ENCODE results near the gene ABHD1.

Gene ABHD1

GRCh38 chr2:27086724-27087593 is 36.7 kb upstream of the ABHD1 start, which contains the start of gene KHK:
Gene KHK, plus strand, starts transcription at chr2:27086772. Its CDS starts 488 bp downstream, at chr2:27087260.
- DNase-seq (ENCODE audit: low read depth), result no peak

DNA sequence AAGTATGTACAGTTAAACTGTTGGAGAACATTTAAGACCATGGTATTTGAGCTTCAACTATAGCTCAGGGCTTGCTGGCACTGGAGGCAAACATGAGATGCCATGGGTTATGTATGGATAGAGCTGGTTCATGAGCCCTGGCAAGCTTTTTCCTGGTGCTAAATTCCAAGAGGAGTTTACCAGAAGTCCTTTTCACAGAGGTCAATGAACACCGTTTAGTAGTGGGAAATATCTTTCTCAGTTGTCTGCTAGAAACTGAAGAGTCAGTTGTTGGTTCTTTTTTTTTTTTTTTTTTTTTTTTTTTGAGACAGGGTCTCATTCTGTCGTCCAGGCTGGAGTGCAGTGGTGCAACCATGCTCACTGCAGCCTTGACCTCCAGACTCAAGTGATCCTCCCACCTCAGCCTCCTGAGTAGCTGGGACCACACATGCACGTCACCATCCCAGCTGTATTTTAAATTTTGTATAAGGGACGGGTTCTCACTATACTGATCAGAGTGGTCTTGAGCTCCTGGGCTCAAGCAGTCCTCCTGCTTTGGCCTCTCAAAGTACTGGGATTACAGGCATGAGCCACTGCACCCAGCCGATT is 35.7 kb upstream of the ABHD1 start:
- no peak for DNase-seq (ENCODE audit: low read depth)

DNA sequence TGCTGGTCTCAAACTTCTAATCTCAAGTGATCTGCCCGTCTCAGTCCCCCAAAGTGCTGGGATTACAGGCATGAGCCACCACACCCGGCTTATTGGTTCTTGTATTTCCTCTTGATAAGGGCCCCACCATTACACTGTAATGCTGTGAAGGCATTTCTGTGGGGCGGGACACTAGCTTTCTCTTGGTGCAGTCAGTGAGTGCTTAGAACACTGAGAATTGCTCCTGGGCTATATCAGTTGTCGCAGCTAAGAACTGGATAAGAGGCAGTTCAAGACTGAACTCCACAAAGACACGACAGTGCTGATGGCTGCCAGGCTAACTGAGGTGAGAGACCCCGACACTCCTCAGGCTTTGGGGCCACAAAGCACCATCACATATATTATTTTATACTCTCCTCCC is 35.0 kb upstream of the ABHD1 start:
- no peak for DNase-seq (ENCODE audit: low read depth)

GRCh38 chr2:27089111-27089954 is 34.3 kb upstream of the ABHD1 start:
- no peak for DNase-seq (ENCODE audit: low read depth)

GRCh38 chr2:27091746-27092695 is 31.6 kb upstream of the ABHD1 start:
- no peak for DNase-seq (ENCODE audit: low read depth)

GRCh38 chr2:27092696-27093429 is 30.8 kb upstream of the ABHD1 start:
- no peak for DNase-seq (ENCODE audit: low read depth)

DNA sequence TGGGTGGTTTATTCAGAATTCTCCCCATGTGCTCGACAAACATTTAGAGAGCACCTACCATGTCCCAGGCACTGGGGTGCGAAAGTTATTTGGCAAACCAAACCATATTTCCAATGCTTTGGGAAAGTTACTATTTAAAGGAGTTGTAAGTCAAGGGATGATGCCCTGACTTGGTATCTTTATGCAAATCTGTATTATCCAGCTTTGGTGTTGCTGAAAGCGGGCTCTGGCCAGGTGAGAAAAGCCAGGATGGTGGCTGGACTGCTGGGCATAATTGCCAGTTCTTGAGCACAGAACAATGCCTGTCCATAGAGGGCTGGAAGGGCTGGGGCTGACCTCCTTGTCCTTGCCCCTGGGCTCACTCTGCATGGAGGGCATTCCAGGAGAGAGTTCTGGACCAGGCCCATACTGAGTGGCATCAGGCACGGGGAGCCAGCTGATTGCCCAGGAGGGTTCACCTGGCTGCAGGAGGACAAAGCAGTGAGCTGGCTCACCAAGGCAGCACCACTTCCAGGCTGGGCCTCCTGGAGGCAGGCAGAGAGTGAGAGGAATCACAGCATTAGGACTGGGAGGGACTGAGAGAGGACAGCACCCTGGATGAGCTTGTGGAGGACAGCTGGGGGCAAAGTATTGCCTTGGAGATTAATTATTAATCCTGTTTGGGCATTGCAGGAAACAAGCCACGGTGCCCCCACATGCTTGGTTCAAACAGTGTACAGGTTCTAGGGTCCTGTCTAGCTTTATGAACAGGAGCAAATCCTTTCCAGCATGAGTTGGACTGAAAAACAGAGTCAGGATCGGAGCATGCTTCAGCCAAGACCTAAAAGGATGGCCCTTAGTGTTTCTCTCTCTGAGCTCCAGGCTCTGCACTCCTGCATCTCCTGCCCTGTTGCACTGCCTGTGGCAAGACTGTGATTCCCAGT is 29.9 kb upstream of the ABHD1 start:
- no peak for DNase-seq (ENCODE audit: low read depth)

DNA sequence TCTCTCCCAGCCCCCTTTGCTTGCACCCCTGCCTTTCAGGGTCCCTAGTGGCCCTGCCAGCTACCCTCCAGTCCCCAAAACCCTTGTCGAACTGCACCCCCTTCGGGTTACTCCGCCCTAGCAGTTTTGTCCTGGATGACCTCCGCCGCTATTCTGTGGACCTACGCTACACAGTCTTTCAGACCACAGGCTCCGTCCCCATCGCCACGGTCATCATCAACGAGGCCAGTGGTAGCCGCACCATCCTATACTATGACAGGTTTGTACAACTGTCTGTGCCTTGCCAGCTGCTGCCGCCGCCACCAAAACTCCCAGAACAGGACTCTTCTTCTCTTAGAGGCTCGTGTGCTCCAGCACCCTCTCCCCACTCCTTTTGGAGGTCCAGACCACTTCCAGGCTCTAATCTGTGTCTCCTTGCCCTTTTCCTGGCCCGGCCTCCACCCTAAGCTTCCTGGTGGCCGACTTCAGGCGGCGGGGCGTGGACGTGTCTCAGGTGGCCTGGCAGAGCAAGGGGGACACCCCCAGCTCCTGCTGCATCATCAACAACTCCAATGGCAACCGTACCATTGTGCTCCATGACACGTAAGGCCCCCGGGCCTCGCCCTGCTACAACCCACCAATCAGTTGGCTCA is 29.1 kb upstream of the ABHD1 start:
- no peak for DNase-seq (ENCODE audit: low read depth)

DNA sequence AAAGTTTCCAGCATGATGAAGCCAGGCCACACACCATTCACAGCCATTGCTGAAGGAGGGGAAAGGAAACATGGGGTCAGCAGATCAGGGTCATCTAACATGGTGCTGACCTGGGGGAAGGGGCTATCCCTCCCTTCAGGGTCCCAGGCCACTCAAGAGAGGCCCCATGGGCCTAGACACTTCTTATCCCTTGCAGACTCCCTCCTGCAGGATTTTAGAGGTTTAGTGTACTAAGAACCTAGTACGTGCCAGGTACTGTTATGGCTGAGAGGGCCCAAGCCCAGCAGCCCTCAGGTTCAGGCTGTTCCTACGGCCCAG is 28.2 kb upstream of the ABHD1 start:
- no peak for DNase-seq (ENCODE audit: low read depth)

DNA sequence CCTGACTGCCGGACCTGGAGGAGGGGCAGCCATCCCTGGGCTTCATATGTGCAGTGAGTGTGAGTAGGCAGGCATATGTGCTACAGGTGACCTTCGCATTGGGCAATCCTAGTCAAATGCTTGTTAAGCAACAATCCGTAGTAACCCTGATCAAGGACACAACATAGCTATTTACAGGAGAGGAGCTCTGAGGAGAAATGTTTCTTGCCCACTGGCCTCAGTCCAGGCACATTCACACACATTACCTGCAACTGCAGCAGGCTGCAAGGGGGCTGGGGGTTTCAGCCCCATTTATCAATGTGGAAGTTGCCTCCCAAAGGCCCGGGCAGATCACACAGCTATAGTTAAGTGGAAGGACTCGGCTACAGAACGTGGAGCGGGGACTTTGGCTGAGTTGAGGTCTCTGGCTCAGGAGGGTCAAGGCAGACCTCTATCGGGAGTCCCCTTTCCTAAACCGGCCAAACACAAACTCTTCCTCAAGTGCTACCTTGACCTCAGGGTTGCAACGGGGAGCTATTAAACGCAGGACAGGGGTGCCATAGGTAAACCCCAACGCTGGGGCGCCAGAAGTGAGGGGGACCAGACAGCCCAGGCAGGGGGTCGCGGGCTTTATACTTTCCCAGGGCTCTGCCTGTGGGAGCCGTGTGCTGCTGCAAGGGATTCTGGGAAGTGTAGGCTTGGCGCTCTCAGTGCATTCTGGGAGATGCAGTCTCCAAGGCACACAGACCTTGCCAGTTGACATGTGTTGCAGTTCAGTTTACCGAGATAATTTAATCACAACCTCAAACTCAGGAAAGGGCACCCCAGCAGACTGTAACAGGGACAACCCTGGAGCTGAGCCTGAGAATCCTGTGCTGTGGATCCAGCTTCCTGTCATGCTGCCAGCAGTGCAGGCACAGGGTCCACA is 27.6 kb upstream of the ABHD1 start:
- no peak for DNase-seq (ENCODE audit: low read depth)

- DNase-seq (ENCODE audit: low read depth), result no peak
These were observed 26.8 kb upstream of the ABHD1 start for GRCh38 chr2:27096748-27097297.

DNA sequence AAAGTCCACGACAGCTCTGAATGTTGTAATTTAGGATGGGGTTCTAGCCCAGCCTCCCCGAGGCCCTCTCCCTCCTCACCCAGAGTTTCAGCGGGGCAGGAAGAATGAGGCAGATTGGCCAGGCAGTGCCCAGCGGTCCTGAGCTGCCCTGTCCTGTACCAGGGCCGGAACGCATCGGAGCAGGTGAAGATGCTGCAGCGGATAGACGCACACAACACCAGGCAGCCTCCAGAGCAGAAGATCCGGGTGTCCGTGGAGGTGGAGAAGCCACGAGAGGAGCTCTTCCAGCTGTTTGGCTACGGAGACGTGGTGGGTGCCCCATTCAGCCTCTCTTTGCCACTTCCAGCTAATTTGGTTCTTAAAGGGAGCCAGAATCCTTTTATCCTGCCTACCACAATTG is 26.3 kb upstream of the ABHD1 start:
- DNase-seq (ENCODE audit: low read depth), result no peak

GRCh38 chr2:27099334-27099955 is 24.2 kb upstream of the ABHD1 start:
- DNase-seq (ENCODE audit: low read depth), result no peak

DNA sequence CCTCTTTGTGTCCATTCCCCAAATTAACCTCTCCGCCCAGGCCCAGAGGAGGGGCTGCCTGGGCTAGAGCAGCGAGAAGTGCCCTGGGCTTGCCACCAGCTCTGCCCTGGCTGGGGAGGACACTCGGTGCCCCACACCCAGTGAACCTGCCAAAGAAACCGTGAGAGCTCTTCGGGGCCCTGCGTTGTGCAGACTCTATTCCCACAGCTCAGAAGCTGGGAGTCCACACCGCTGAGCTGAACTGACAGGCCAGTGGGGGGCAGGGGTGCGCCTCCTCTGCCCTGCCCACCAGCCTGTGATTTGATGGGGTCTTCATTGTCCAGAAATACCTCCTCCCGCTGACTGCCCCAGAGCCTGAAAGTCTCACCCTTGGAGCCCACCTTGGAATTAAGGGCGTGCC is 23.6 kb upstream of the ABHD1 start:
- no peak for DNase-seq (ENCODE audit: low read depth)

DNA sequence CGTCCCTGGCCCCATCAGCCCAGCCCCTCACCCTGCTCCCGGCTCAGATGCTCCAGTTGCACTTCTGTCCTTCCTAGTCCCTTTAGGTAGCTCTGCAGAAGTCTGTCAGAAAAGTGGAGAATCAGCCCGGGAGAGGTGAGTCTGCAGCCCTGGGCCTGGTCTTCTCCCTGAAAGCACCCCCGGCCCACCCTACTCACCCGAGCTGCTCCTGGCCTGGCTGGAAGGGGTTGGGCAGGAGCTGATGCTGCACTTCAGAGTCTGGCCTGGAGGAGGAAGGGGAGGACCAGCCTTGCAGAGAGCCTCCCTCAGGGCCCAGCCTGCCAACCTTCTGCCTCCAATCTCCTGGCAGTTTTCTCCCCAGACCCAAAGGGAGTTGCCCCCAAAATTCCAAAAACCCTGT is 21.3 kb upstream of the ABHD1 start:
- no peak for DNase-seq (ENCODE audit: low read depth)

GRCh38 chr2:27105981-27106380 is 17.6 kb upstream of the ABHD1 start:
- no peak for DNase-seq (ENCODE audit: low read depth)

GRCh38 chr2:27108221-27108620 is 15.4 kb upstream of the ABHD1 start:
- no peak for DNase-seq (ENCODE audit: low read depth)

GRCh38 chr2:27109083-27109482 is 14.5 kb upstream of the ABHD1 start:
- no peak for DNase-seq (ENCODE audit: low read depth)

Measured in stimulated activated CD8-positive, alpha-beta memory T cell treated with anti-CD3 and anti-CD28 coated beads, Interleukin-15, amount 100 ng/mL, for 24 hours (primary cell).